CD4-positive, alpha-beta T cell treated with Interleukin-1 beta for 1 hour (primary cell): ENCODE measurements around the gene CNTN2.

Experiments used
- DNase-seq, 2 donors: peaks; one replicate each; pipeline ENCODE4 v3.0.0-alpha.2; 2020 to 2022

CNTN2 gene

GRCh38 chr1:205042911-205043806, at the start of gene CNTN2:
CNTN2 (plus strand) TSS chr1:205043212; CDS start chr1:205053186, 9,974 bp downstream.
- DNase-seq: no peak

DNA sequence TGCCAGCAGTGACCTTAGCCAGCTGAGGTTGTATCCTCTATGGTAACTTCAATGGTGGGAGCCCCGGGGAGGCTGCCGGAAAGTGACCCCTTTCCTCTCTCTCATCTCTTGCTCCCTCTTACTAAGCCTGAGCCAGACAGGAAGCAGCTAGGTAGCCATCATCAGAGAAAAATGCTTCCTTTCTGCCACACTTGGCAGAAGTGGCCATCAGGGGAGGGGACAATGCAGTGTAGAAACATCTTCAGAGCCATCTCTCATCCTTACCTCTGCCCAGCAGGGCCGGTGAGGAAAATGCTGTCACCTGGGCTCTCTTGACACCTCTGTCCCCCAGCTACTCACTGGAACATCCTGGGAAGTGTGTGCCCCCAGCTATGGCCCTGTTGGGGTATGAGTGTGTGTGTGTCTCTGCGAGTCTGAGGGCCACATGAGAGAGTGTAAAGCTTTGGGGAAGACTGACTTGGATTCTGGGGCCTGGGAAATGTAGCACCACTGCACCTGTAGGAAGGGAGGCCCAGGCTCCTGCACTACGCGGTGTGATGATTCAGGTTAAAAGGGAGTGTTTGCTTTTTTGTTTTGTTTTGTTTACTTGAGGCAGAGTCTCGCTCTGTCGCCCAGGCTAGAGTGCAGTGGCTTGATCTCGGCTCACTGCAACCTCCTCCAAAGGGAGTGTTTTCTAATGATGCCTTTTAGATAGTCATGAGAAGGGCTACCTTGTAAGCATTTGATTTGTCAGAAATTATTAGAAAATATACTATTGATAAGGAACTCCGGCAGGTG, 48.7 kb upstream of the CNTN2 start:
- DNase-seq: no peak

- no peak for DNase-seq
Measured at GRCh38 chr1:204996981-204997380, 46.0 kb upstream of the CNTN2 start.

DNA sequence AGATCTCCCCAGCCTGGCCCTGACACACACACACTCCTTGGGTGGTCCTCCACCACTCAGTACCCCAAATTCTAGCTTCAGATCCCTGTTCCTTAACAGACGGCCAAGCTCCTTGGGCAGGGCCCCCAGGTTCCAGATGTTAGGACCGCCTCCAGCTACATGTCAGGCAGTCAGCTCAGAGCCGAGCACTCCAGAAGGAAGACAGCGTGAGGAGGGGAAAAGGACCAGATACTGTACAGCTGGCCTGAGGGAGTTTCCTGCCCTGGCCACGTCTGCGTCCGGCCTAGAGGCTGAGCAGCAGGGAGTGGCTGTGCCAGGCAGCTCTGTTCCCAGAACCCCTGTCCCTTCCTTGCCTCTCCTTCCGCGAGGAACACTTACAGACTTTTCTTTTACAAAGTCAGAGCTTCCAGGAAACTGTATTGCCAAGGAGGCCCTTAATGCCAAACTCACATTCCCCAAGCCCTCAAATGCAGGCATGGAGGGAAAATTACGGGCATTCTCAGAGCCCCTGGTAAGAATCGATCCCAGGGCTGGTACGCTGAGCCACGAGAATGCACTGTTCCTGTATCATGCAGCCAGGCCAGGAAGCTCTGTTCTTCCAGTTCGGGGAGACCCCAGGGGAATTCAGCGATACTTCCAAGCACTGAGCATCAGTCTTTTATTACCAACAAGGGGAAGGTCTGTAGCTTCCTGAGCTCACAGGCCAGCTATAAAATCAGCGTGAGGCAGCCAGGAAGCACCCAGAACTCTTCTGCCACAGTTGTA, 45.2 kb upstream of the CNTN2 start:
- no peak for DNase-seq

DNA sequence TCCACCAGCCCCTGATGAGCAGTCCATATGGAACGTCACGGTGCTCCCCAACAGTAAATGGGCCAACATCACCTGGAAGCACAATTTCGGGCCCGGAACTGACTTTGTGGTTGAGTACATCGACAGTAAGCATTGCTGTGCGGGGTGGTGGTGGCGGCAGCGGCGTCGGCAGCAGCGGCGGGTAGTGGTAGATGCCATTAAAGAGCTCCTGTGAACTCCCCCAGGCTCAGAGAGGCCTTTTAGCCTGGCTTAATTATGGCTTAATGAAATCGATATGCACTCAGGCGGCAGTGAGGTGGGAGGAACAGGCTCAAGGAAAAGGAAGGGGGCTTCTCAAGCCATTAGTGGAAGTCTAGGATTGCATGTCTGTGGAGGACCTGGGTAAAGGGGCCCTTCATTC, 41.9 kb upstream of the CNTN2 start:
- DNase-seq: no peak

DNA sequence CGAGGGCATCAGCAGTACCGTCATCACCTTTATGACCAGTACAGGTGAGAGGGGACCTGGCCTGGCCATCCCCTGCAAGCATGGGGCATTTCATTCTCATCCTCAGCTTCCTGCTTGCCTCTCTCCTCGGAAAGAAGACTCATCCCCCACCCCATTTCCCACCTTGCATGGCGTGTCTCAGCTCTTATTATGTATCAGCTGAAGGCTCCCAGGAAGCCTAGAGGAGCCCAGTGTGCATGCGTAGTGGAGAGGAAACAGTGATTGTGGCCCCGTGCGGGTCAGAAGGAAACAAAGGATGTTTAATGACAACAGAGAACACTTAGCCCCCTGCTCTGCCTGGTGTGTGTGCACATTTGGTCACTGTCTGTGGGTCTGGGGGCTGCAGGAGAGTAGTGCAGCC, 40.3 kb upstream of the CNTN2 start:
- DNase-seq: no peak

GRCh38 chr1:205003358-205004131, 39.5 kb upstream of the CNTN2 start:
- DNase-seq: no peak

DNA sequence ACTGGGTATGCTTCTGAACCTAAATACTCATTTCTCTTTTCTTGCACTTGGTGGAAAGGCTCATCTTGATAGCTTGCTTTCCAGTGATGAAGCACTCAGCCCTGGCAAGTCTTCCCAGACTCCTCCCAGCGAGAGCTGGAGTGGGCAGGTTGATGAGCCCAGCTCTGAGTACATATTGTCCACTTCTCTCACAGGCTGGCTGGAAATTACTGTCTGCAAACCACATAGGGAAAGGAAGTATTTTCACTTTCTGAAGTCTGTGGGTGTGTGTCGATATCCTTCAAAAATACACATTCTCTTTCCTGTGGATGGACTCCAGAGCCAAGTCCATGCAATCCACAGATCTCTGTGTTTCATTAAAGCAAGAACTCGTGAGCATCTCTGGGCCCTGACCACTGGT, 38.7 kb upstream of the CNTN2 start:
- no peak for DNase-seq

- no peak for DNase-seq
Measured at GRCh38 chr1:205008896-205009295, 34.1 kb upstream of the CNTN2 start.

- no peak for DNase-seq
Measured at GRCh38 chr1:205009670-205010069, 33.3 kb upstream of the CNTN2 start.

DNA sequence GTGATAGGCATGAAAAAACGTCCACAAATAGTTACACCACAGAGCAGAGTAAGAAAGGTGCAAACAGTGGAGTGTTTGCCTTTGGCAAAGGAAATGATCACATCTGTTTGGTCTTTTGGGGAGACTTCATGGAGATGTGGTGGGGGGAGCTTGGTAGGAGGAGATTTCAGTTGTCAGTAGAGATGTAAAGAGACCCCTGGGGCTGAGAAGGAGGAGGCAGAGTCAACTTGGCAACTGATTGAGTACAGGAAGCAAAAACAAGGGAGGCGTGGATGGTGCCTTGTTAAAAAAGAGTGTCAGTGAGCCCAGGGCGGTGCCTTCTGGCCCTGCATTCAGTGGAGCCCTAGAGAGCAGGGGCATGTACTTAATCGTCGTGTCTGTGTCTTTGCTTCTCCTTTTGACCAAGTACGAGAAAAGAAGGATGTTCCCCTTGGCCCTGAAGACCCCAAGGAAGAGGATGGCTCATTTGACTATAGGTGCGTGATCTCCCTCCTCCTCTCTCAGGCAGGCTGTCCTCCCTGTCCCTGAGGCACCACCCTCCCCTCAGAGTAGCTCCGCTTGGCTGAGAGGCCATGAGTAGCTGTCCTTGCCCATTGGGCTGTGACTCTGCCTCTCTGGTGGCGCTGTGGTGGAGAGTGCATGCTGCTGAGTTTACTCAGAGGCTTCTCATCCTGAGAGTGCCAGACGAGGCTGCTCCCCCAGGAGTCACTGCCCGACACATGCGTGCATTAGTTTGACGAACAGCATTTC, 30.4 kb upstream of the CNTN2 start:
- DNase-seq: no peak

DNA sequence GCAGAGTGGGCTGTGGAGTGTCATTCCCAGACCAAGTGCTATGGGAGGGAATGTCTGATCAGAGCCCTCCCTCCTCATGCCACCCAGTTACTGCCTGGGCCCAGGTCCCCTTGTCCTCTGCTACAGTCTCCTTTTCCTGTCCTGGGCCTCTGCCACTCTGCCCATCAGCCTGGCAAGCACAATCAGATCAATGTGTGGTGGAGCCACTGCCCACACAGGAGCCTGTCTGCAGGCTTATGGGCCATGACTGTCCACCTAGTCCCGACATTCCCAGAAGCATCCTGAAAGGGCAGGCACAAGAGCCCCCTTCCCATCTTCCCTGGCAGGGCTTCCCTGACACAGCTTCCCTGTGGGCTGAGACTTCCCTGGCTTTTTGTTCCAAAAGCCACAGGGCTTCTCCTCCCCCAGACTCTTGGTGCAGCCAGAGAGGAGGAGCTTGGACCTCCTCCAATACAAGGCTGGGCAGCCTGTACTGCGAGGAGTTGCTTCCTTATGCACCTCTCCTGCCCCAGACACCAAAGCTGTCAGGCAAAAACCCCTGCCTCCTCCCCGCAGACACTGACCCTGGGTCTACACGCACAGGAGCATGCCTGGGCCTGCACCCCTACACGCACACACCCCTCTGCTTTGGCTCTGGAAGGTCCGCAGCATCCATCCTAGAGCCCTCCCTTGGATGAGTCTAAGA, 29.2 kb upstream of the CNTN2 start:
- no peak for DNase-seq

DNA sequence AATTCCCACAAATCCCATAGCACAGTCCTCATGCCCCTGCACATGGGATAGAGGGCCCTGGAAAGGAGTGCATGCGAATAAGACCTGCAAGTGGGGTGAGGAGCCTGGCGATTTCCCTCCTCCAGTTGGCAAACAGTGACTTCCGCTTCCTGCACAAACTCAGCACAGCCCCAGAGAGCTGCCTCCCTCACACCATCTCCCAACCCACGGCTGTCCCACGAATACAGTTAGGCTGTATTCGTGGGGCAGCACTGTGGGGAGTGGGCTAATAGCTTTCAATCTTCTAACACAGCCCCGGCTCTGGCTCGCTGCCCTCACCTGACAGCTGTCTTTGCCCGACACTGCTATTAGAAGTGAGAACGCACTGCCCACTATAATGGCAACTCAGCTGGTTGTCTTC, 28.2 kb upstream of the CNTN2 start:
- DNase-seq: no peak

DNA sequence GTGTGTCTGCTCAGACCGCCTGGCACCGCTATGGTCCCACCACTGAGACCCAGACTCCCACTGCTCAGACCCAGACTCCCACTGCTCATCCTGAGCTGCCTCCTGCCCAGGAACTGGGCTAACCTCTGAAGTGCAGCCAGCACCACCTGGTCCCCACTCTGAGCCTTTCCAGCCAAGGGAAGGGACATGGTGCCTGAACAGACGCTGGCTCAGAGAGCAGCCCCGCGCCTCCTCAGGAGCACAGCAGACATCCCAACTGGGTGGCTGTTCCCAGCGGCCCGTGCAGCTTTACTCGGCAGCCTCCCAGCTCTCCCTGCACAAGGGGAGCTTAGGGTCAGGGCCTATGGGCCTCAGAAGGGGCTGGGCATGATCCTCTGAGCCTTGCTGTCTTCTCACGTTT, 27.8 kb upstream of the CNTN2 start:
- no peak for DNase-seq

- DNase-seq: no peak
Measured at GRCh38 chr1:205016075-205016474, 26.9 kb upstream of the CNTN2 start.

DNA sequence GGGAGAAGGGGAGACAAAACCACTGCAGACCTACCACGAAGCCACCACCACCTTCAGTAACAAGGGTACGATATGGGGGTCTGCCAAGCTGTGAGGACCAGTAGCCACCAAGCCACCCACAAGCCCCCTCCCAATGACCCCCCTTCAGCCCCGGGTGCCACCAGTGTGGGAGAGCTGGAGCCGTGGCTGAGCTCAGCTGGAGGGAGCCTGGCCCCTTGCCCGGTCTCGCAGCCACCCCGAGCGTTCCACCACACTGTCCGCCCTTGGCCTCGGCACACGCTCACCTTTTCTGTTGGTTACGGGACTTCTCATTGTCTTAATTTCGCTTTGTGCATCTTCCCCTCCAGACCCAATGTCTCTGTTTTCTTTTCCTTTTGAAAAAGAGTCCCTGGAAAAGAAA, 26.4 kb upstream of the CNTN2 start:
- no peak for DNase-seq

DNA sequence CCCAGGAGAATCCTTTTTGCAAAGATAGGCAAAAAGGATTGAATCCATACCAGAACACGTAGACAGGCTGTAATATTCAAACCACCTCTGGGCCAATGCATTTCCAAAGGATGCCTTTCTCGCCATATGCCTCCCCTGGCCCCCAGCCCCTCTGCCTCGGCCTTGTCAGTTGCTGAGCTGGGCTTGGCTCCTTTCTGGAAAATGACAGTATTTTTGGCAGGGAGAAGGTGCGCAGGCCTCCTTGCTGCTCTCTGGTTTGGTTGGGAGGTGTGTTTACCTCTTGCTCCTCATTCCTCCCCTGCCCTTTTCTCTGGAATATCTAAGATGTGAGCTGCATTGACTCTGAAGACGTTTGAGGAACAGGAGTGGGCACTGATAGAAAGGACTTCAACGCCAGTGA, 26.0 kb upstream of the CNTN2 start:
- no peak for DNase-seq

GRCh38 chr1:205017766-205018165, 25.2 kb upstream of the CNTN2 start:
- DNase-seq: no peak

DNA sequence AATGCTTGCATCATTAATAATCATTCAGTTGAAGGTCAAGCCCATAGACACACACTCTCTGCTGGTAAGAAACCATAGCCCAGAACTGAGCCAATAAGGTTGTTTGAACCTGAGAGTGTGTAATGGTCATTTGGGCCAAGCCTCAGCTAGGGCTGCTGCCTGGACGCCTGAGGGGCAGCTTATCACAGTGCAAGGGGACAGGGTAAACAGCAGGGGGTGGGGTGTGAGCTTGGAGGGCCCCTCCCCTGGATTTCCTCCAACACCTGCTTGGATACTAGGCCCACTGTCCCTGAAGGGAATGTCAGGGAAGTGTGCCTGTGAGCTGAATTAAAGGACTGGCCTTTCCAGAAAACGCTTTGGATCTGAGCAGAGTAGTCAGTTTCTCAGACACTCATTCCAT, 24.6 kb upstream of the CNTN2 start:
- no peak for DNase-seq

GRCh38 chr1:205020466-205020865, 22.5 kb upstream of the CNTN2 start:
- DNase-seq: no peak

GRCh38 chr1:205024679-205025078, 18.3 kb upstream of the CNTN2 start:
- DNase-seq: no peak
